ENCODE measurements around the gene DUOX1. TPM values are rescaled to one million over a fixed set of nuclear protein-coding genes. Genes with fewer than 3 reads are reported as not detected.

DUOX1 gene
- total RNA-seq, 1 experiment from 2014 or later, result 15.1 TPM

GRCh38 chr15:45130291-45131000 is 652 bp downstream of the DUOX1 start:
- BruUV-seq (replicated peaks), result no TSS peak
- CTCF ChIA-PET, result interaction anchor here (0.6 to 3.5 kb wide), 8 partner anchors 9 to 300 kb away, joined by 3 to 11 read pairs (median 4); no protein-coding TSS in a partner anchor

GRCh38 chr15:45131510-45131909 is 1.7 kb downstream of the DUOX1 start:
- no peak for TF ChIP-seq CTCF (IDR thresholded peaks at IDR 0.05; ENCODE audit: unreplicated experiment)
- H3K36me3 Mint-ChIP-seq (ENCODE audit: insufficient read depth, unreplicated experiment), result peaks cover 12% of the 10 kb centered on the region
- POLR2A ChIA-PET, result interaction anchor here (0.8 to 1.7 kb wide), 6 partner anchors 15 to 148 kb away, joined by 3 to 6 read pairs (median 5); no protein-coding TSS in a partner anchor
- intact Hi-C loops (cut with micrococcal nuclease), result no loop called here
- CTCF ChIA-PET, result interaction anchor here (0.6 to 3.5 kb wide), 7 partner anchors 8 to 147 kb away, joined by 3 to 11 read pairs (median 4); no protein-coding TSS in a partner anchor
- H3K9me3 Mint-ChIP-seq (ENCODE audit: unreplicated experiment), result no peaks in the 10 kb centered on the region
- H3K4me1 Mint-ChIP-seq (ENCODE audit: insufficient read depth, unreplicated experiment), result peaks cover 17% of the 10 kb centered on the region
- H3K4me3 Mint-ChIP-seq (ENCODE audit: unreplicated experiment), result no peak overlapping the region
- no peak overlapping the region for H3K27ac Mint-ChIP-seq (ENCODE audit: low read depth, unreplicated experiment)
- H3K27me3 Mint-ChIP-seq (ENCODE audit: insufficient read depth, unreplicated experiment), result peaks cover 2% of the 10 kb centered on the region
- DNase-seq (ENCODE audit: unreplicated experiment), result no peak
- no TSS peak for BruUV-seq (replicated peaks)

More at GRCh38 chr15:45130291-45131000, 652 bp downstream of the DUOX1 start:
- Mint-ChIP-seq H3K9me3 (ENCODE audit: unreplicated experiment) (no peaks in the 10 kb centered on the region), H3K36me3 (ENCODE audit: insufficient read depth, unreplicated experiment) (peaks cover 6% of the 10 kb centered on the region), H3K27ac (ENCODE audit: low read depth, unreplicated experiment) (peak overlapping the region; percentile 29), H3K27me3 (ENCODE audit: insufficient read depth, unreplicated experiment) (peaks cover 12% of the 10 kb centered on the region), H3K4me3 (ENCODE audit: unreplicated experiment) (peak overlapping the region; percentile 70), H3K4me1 (ENCODE audit: insufficient read depth, unreplicated experiment) (peaks cover 17% of the 10 kb centered on the region)
- DNase-seq (ENCODE audit: unreplicated experiment), result no peak
- intact Hi-C loops (cut with micrococcal nuclease), result no loop called here
- TF ChIP-seq CTCF (IDR thresholded peaks at IDR 0.05; ENCODE audit: unreplicated experiment), result no peak
- POLR2A ChIA-PET, result interaction anchor here (0.6 to 1.5 kb wide), 8 partner anchors 16 to 149 kb away, joined by 3 to 9 read pairs (median 6); no protein-coding TSS in a partner anchor

GRCh38 chr15:45132844-45133560 is 3.2 kb downstream of the DUOX1 start:
- Mint-ChIP-seq H3K36me3 (ENCODE audit: insufficient read depth, unreplicated experiment) (peaks cover 12% of the 10 kb centered on the region), H3K9me3 (ENCODE audit: unreplicated experiment) (no peaks in the 10 kb centered on the region), H3K4me1 (ENCODE audit: insufficient read depth, unreplicated experiment) (peaks cover 17% of the 10 kb centered on the region), H3K27me3 (ENCODE audit: insufficient read depth, unreplicated experiment) (no peaks in the 10 kb centered on the region), H3K27ac (ENCODE audit: low read depth, unreplicated experiment) (peak overlapping the region; percentile 36), H3K4me3 (ENCODE audit: unreplicated experiment) (no peak overlapping the region)
- ChIA-PET POLR2A (interaction anchor here (0.6 to 1.7 kb wide), 5 partner anchors 9 to 57 kb away, joined by 3 to 4 read pairs (median 3); no protein-coding TSS in a partner anchor), CTCF (interaction anchor here (0.7 to 3.5 kb wide), 9 partner anchors 9 to 316 kb away, joined by 3 to 11 read pairs (median 4); no protein-coding TSS in a partner anchor)
- no TSS peak for BruUV-seq (replicated peaks)
- intact Hi-C loops (cut with micrococcal nuclease), result no loop called here
- no peak for TF ChIP-seq CTCF (IDR thresholded peaks at IDR 0.05; ENCODE audit: unreplicated experiment)
- DNase-seq (ENCODE audit: unreplicated experiment), result no peak

GRCh38 chr15:45133561-45133920 is 3.7 kb downstream of the DUOX1 start:
- Mint-ChIP-seq H3K9me3 (ENCODE audit: unreplicated experiment) (no peaks in the 10 kb centered on the region), H3K4me3 (ENCODE audit: unreplicated experiment) (no peak overlapping the region), H3K4me1 (ENCODE audit: insufficient read depth, unreplicated experiment) (peaks cover 17% of the 10 kb centered on the region), H3K27me3 (ENCODE audit: insufficient read depth, unreplicated experiment) (no peaks in the 10 kb centered on the region), H3K36me3 (ENCODE audit: insufficient read depth, unreplicated experiment) (peaks cover 12% of the 10 kb centered on the region), H3K27ac (ENCODE audit: low read depth, unreplicated experiment) (no peak overlapping the region)
- no TSS peak for BruUV-seq (replicated peaks)
- no peak for TF ChIP-seq CTCF (IDR thresholded peaks at IDR 0.05; ENCODE audit: unreplicated experiment)
- ChIA-PET CTCF (interaction anchor here (0.7 to 2.0 kb wide), 6 partner anchors 9 to 266 kb away, joined by 3 to 8 read pairs (median 4); no protein-coding TSS in a partner anchor), POLR2A (interaction anchor here (0.6 to 1.7 kb wide), 2 partner anchors 25 to 57 kb away, joined by 3 to 4 read pairs; no protein-coding TSS in a partner anchor)
- DNase-seq (ENCODE audit: unreplicated experiment), result no peak
- intact Hi-C loops (cut with micrococcal nuclease), result no loop called here
